Measurements from ENCODE around the gene GGT5. TPM values are rescaled to one million over a fixed set of nuclear protein-coding genes. Genes with fewer than 3 reads are reported as not detected.
"Not testable (repeated sequence)": the region's sequence is repeated elsewhere in the genome, so short reads cannot be mapped to it uniquely, and the experiment has no call there.

GGT5 gene
- total RNA-seq, 1 donor = 7.2 TPM

DNA sequence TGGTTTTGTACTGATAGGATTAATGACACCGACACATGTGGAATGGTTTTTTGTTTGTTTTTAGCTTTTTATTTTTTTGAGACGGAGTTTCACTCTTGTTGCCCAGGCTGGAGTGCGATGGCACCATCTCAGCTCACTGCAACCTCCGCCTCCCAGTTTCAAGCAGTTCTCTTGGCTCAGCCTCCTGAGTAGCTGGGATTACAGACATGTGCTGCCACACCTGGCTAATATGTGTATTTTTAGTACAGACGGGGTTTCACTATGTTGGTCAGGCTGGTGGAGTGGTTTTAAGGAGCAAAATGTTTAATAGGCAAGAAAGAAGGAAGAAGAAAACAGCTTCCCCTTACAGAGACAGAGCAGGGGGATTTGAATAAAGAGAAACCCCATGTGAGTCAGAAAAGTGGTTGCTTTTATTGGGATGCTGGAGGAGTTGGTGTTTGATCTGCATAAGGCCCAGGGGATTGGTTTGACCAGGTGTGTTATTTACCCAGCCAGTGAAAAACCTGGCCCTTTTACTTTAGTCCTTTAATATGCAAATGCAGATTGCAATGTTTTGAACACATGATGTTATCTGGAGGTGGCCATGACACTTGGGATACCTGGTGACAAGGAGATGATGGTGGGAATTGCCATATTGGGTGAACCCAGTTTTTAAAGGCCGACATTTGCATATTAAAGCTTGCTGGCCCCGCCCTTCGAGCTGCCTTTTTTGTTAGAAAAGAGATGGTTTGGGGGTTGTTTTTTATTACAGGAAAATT is 39.3 kb downstream of the GGT5 start:
- H3K27me3 ChIP-seq (ENCODE audit: insufficient read depth, low read length) = no peaks in the 10 kb centered on the region
- H3K9me3 ChIP-seq (ENCODE audit: low read depth, low read length) = no peaks in the 10 kb centered on the region
- H2AFZ ChIP-seq (ENCODE audit: low read length) = no peak overlapping the region
- peak overlapping the region; percentile 55 for H3K27ac ChIP-seq (ENCODE audit: low read depth, low read length)
- H3K4me2 ChIP-seq (ENCODE audit: insufficient read depth, low read length) = no peak overlapping the region
- TF ChIP-seq, protein P1, sequence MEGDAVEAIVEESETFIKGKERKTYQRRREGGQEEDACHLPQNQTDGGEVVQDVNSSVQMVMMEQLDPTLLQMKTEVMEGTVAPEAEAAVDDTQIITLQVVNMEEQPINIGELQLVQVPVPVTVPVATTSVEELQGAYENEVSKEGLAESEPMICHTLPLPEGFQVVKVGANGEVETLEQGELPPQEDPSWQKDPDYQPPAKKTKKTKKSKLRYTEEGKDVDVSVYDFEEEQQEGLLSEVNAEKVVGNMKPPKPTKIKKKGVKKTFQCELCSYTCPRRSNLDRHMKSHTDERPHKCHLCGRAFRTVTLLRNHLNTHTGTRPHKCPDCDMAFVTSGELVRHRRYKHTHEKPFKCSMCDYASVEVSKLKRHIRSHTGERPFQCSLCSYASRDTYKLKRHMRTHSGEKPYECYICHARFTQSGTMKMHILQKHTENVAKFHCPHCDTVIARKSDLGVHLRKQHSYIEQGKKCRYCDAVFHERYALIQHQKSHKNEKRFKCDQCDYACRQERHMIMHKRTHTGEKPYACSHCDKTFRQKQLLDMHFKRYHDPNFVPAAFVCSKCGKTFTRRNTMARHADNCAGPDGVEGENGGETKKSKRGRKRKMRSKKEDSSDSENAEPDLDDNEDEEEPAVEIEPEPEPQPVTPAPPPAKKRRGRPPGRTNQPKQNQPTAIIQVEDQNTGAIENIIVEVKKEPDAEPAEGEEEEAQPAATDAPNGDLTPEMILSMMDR (IDR thresholded peaks at IDR 0.05; ENCODE audit: extremely low read depth, low read depth, low read length) = no peak
- H3K36me3 ChIP-seq (ENCODE audit: insufficient read depth, low read length) = no peaks in the 10 kb centered on the region
- H4K20me1 ChIP-seq (ENCODE audit: insufficient read depth, low read length) = no peaks in the 10 kb centered on the region
- H3K4me1 ChIP-seq (ENCODE audit: insufficient read depth, low read length) = peaks cover 37% of the 10 kb centered on the region
- H3K4me3 ChIP-seq (ENCODE audit: insufficient read depth, low read length) = no peak overlapping the region
- H3K79me2 ChIP-seq (ENCODE audit: insufficient read depth, low read length) = no peaks in the 10 kb centered on the region
- no peak for DNase-seq (ENCODE audit: insufficient read length, low spot score, missing footprints)

DNA sequence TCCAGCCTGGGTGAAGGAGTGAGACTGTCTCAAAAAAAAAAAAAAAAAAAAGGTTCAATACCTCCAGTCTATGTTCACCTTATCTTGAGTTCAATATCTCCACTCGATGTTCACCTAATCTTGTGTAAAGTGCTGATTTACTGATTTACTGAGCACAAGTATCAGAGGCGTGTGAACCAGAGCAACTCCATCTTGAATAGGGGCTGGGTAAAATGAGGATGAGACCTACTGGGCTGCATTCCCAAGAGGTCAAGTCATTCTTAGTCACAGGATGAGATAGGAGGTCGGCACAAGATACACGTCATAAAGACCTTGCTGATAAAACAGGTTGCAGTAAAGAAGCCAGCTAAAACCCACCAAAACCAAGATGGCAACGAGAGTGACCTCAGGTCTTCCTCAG is 41.0 kb downstream of the GGT5 start:
- not testable (repeated sequence) for H2AFZ ChIP-seq (ENCODE audit: low read length); H3K9me3 ChIP-seq (ENCODE audit: low read depth, low read length); H3K79me2 ChIP-seq (ENCODE audit: insufficient read depth, low read length); H3K4me3 ChIP-seq (ENCODE audit: insufficient read depth, low read length); H3K27me3 ChIP-seq (ENCODE audit: insufficient read depth, low read length); DNase-seq (ENCODE audit: insufficient read length, low spot score, missing footprints); H4K20me1 ChIP-seq (ENCODE audit: insufficient read depth, low read length); H3K36me3 ChIP-seq (ENCODE audit: insufficient read depth, low read length); H3K27ac ChIP-seq (ENCODE audit: low read depth, low read length); H3K4me2 ChIP-seq (ENCODE audit: insufficient read depth, low read length)
- peaks cover 34% of the 10 kb centered on the region for H3K4me1 ChIP-seq (ENCODE audit: insufficient read depth, low read length)

DNA sequence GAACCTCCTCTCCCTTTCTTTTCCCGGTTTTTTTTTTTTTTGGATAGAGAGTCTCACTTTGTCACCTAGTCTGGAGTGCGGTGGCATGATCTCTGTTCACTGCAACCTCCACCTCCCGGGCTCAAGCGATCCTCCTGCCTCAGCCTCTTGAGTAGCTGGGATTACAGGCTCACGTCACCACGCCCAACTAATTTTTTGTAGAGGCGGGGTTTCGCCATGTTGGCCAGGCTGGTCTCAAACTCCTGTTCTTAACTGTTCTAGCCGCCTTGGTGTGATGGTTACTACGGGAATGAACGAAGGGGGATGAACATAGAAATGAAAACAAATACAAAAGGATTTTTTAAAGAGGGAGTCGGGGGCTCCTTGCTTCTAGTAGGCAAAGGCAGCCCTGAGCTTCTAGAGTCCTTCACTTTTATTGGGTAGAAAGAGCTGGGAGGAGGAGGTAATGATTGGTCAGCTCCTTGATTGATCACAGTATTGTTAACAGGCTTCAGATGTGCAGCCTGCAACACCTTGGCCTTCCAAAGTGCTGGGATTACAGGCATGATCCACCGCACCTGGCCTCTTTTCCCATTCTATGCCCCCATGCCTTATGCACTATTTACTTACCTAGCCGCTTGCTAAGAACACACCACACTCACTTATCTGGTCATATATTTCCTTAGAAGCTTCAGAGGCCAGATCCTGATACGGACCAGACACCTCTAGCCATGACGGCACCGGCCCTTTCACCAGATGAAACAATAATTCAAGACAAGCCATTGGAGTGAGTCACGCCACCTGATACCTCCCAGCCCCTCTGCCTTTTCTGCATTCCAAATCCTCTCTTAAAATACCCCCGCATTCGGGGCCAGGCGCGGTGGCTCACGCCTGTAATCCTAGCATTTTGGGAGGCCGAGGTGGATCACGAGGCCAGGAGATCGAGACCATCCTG is 42.9 kb downstream of the GGT5 start:
- DNase-seq (ENCODE audit: insufficient read length, low spot score, missing footprints) = peak; percentile 6
- no peaks in the 10 kb centered on the region for H3K79me2 ChIP-seq (ENCODE audit: insufficient read depth, low read length)
- no peaks in the 10 kb centered on the region for H3K27me3 ChIP-seq (ENCODE audit: insufficient read depth, low read length)
- no peaks in the 10 kb centered on the region for H3K36me3 ChIP-seq (ENCODE audit: insufficient read depth, low read length)
- H3K4me1 ChIP-seq (ENCODE audit: insufficient read depth, low read length) = peaks cover 30% of the 10 kb centered on the region
- H3K27ac ChIP-seq (ENCODE audit: low read depth, low read length) = no peak overlapping the region
- H3K4me2 ChIP-seq (ENCODE audit: insufficient read depth, low read length) = no peak overlapping the region
- no peak overlapping the region for H2AFZ ChIP-seq (ENCODE audit: low read length)
- H4K20me1 ChIP-seq (ENCODE audit: insufficient read depth, low read length) = no peaks in the 10 kb centered on the region
- H3K9me3 ChIP-seq (ENCODE audit: low read depth, low read length) = no peaks in the 10 kb centered on the region
- TF ChIP-seq, protein P1 (IDR thresholded peaks at IDR 0.05; ENCODE audit: extremely low read depth, low read depth, low read length) = no peak
- no peak overlapping the region for H3K4me3 ChIP-seq (ENCODE audit: insufficient read depth, low read length)

DNA sequence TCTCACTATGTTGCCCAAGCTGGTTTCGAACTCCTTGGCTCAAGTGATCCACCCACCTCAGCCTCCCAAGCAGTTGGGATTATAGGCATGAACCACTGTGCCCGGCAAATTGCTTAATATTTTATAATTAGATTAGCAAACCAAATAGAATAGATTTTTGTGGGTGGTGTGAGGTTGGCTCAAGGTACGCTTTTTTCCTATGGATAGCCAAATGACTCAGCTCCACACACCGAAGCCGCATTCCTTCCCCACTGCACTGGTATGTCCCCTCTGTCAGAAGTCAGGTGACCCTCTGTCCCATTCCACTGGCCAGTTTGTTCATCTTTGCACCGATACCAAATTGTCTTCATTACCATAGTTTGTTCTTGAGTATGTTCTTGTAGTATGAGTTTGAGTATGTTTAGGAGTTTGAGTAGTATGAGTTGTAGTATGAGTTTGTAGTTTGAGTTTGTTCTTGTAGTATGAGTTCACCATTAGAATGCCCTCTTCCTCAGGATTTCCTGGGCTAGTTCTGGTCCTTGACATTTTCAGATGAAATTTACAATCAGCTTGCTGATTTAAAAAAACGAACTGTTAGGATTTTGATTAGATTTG is 44.2 kb downstream of the GGT5 start:
- Histone ChIP-seq H3K36me3 (ENCODE audit: insufficient read depth, low read length) (no peaks in the 10 kb centered on the region), H3K9me3 (ENCODE audit: low read depth, low read length) (no peaks in the 10 kb centered on the region), H3K4me3 (ENCODE audit: insufficient read depth, low read length) (no peak overlapping the region), H3K4me1 (ENCODE audit: insufficient read depth, low read length) (peaks cover 24% of the 10 kb centered on the region), H3K79me2 (ENCODE audit: insufficient read depth, low read length) (no peaks in the 10 kb centered on the region), H2AFZ (ENCODE audit: low read length) (no peak overlapping the region), H3K27ac (ENCODE audit: low read depth, low read length) (peak overlapping the region; percentile 61), H4K20me1 (ENCODE audit: insufficient read depth, low read length) (no peaks in the 10 kb centered on the region), H3K4me2 (ENCODE audit: insufficient read depth, low read length) (no peak overlapping the region), H3K27me3 (ENCODE audit: insufficient read depth, low read length) (no peaks in the 10 kb centered on the region)
- DNase-seq (ENCODE audit: insufficient read length, low spot score, missing footprints) = peak; percentile 36
- TF ChIP-seq, protein P1 (IDR thresholded peaks at IDR 0.05; ENCODE audit: extremely low read depth, low read depth, low read length) = no peak
